K562 (cell line): ENCODE measurements around the gene IFITM2. TPM values are rescaled to one million over a fixed set of nuclear protein-coding genes. Genes with fewer than 3 reads are reported as not detected.
A peak's percentile ranks its signal among the peaks of the same experiment; 100 is the strongest.

Source experiments
- BRD4 ChIP-seq: fragments of 200-600 bp; sonication (generic); IDR thresholded peaks from 2 replicates; pipeline ENCODE4 v1.6.1; 2017; ENCODE audit warnings: inconsistent platforms
- RBBP5 ChIP-seq: fragments of 200-600 bp; sonication (generic); IDR thresholded peaks from 2 replicates; pipeline ENCODE4 v1.6.1; 2012; ENCODE audit warnings: borderline replicate concordance, mild to moderate bottlenecking, low read length, control low read depth, inconsistent platforms; ENCODE audit not compliant: insufficient read depth, poor library complexity, severe bottlenecking
- SMAD2 ChIP-seq: fragments of 150-350 bp; IDR thresholded peaks from 2 replicates; pipeline ENCODE4 v1.6.1; 2014; ENCODE audit warnings: low read depth, mild to moderate bottlenecking, low read length
- ZBTB7A ChIP-seq: IDR thresholded peaks from 2 replicates; pipeline ENCODE4 v1.6.1; 2011; ENCODE audit warnings: low read depth, mild to moderate bottlenecking, low read length, moderate library complexity, borderline replicate concordance; ENCODE audit not compliant: control insufficient read depth
- ZNF12 ChIP-seq: sonication (generic); formaldehyde crosslinking; IDR thresholded peaks from 2 replicates; pipeline ENCODE4 v1.4.0; 2020; ENCODE audit warnings: mild to moderate bottlenecking, missing genetic modification reagents
- polyA plus RNA-seq, 8 experiments: library from polyadenylated mRNA; depleted of rRNA in 4 of 8; stranded (reverse) in 5 of 8; unstranded in 3 of 8; fragments of >200 nt; fragmentation: Nextera tagmentation in 2 of 8; fragmentation: Illumina TruSeq in 1 of 8; extraction: Ambion mirVana in 2 of 8; extraction: Trizol in 1 of 8; gene quantifications; 2 replicates each; pipeline versions ENCODE4 v1.2.1 to v1.2.3, GENCODE V29; 2011 to 2014; ENCODE audit warnings: inconsistent platforms in 1 of 8, missing spikeins in 1 of 8
- total RNA-seq, 7 experiments: library from RNA; depleted of rRNA in 6 of 7; stranded (reverse); fragments of >200 nt in 6 of 7; fragmentation: Illumina TruSeq in 2 of 7; extraction: Trizol in 2 of 7; gene quantifications; 2 replicates each; pipeline versions ENCODE4 v1.2.1 to v1.2.3, GENCODE V29; 2011 to 2021; ENCODE audit warnings: low replicate concordance in 1 of 7
- TF ChIP-seq, protein P1 (sequence below), 2 experiments: fragments of 450-650 bp; IDR thresholded peaks; 2 replicates each; pipeline ENCODE4 v1.6.1; 2018; ENCODE audit warnings: mild to moderate bottlenecking in 2 of 2, low read depth in 1 of 2; ENCODE audit not compliant: partially characterized antibody in 2 of 2
- TF ChIP-seq, protein P2 (sequence below): fragments of 200-800 bp; sonication (Bioruptor generic); IDR thresholded peaks from 2 replicates; pipeline ENCODE4 v1.6.1; 2017; ENCODE audit warnings: missing genetic modification characterization, missing compliant biosample characterization
- TF ChIP-seq, protein P3 (sequence below): fragments of 450-650 bp; IDR thresholded peaks from 2 replicates; pipeline ENCODE4 v1.7.1; 2018; ENCODE audit warnings: mild to moderate bottlenecking, low read depth; ENCODE audit not compliant: partially characterized antibody
- TF ChIP-seq, protein P4 (sequence below), 3 experiments: IDR thresholded peaks in 2 of 3; conservative IDR thresholded peaks in 1 of 3; 2 replicates each; pipeline ENCODE4 v1.5.1; 2011 to 2012; ENCODE audit warnings: low read length in 3 of 3, mild to moderate bottlenecking in 3 of 3, control low read depth in 2 of 3, improper control_type of control experiment in 1 of 3, inconsistent platforms in 1 of 3, low read depth in 1 of 3, mixed read lengths in 1 of 3, moderate library complexity in 1 of 3; ENCODE audit not compliant: insufficient read depth in 2 of 3

Gene IFITM2
- total and polyA plus RNA-seq, 9 of the 15 experiments (the other 6 are each of a cell fraction or from before 2014, with no cell fraction given) = 52.8 to 4,872 (median 356) TPM

DNA sequence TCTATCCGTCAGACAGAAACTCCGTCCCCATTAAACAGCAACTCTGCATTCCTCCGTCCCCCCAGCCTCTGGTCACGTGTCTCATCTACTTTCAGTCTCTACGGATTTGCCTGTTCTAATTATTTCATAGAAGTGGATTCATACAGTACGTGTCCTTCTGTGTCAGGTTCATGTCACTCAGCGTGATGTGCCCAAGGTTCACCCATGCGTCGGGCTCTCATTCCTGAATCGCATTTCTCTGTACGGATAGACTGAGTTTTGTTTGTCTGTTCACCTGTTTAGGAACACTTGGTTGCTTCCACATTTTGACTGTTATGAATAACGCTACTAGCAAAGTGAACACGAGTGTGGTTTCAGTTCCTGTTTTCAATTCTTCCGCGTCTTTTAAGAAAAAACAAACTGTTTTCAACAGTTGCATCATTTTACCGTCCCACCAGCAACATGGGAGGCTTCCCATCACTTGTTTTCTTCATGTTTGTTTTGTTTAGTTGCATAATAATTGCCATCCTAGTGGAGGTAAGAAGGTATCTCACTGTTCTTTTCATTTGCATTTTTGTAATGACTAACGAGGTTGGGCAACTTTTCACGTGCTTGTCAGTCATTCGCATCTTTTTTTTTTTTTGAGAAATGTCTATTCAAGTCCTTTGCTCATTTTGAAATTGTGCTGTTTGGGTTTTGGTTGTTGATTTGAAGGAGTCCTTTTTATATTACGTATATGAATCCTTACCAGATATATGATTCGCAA is 38.3 kb upstream of the IFITM2 start (continued):
- TF ChIP-seq, protein P1, sequence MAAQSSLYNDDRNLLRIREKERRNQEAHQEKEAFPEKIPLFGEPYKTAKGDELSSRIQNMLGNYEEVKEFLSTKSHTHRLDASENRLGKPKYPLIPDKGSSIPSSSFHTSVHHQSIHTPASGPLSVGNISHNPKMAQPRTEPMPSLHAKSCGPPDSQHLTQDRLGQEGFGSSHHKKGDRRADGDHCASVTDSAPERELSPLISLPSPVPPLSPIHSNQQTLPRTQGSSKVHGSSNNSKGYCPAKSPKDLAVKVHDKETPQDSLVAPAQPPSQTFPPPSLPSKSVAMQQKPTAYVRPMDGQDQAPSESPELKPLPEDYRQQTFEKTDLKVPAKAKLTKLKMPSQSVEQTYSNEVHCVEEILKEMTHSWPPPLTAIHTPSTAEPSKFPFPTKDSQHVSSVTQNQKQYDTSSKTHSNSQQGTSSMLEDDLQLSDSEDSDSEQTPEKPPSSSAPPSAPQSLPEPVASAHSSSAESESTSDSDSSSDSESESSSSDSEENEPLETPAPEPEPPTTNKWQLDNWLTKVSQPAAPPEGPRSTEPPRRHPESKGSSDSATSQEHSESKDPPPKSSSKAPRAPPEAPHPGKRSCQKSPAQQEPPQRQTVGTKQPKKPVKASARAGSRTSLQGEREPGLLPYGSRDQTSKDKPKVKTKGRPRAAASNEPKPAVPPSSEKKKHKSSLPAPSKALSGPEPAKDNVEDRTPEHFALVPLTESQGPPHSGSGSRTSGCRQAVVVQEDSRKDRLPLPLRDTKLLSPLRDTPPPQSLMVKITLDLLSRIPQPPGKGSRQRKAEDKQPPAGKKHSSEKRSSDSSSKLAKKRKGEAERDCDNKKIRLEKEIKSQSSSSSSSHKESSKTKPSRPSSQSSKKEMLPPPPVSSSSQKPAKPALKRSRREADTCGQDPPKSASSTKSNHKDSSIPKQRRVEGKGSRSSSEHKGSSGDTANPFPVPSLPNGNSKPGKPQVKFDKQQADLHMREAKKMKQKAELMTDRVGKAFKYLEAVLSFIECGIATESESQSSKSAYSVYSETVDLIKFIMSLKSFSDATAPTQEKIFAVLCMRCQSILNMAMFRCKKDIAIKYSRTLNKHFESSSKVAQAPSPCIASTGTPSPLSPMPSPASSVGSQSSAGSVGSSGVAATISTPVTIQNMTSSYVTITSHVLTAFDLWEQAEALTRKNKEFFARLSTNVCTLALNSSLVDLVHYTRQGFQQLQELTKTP (IDR thresholded peaks at IDR 0.05; ENCODE audit: low read depth in 1 of 2, partially characterized antibody in 2 of 2) = peak; percentile 73 to 91
- TF ChIP-seq, protein P2, sequence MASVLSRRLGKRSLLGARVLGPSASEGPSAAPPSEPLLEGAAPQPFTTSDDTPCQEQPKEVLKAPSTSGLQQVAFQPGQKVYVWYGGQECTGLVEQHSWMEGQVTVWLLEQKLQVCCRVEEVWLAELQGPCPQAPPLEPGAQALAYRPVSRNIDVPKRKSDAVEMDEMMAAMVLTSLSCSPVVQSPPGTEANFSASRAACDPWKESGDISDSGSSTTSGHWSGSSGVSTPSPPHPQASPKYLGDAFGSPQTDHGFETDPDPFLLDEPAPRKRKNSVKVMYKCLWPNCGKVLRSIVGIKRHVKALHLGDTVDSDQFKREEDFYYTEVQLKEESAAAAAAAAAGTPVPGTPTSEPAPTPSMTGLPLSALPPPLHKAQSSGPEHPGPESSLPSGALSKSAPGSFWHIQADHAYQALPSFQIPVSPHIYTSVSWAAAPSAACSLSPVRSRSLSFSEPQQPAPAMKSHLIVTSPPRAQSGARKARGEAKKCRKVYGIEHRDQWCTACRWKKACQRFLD (CRISPR knock-in tag) = peak; percentile 31; the same call in 1 of the 2 replicates
- TF ChIP-seq BRD4 = peak; percentile 79; the same call in 1 of the 2 replicates
- TF ChIP-seq, protein P3, sequence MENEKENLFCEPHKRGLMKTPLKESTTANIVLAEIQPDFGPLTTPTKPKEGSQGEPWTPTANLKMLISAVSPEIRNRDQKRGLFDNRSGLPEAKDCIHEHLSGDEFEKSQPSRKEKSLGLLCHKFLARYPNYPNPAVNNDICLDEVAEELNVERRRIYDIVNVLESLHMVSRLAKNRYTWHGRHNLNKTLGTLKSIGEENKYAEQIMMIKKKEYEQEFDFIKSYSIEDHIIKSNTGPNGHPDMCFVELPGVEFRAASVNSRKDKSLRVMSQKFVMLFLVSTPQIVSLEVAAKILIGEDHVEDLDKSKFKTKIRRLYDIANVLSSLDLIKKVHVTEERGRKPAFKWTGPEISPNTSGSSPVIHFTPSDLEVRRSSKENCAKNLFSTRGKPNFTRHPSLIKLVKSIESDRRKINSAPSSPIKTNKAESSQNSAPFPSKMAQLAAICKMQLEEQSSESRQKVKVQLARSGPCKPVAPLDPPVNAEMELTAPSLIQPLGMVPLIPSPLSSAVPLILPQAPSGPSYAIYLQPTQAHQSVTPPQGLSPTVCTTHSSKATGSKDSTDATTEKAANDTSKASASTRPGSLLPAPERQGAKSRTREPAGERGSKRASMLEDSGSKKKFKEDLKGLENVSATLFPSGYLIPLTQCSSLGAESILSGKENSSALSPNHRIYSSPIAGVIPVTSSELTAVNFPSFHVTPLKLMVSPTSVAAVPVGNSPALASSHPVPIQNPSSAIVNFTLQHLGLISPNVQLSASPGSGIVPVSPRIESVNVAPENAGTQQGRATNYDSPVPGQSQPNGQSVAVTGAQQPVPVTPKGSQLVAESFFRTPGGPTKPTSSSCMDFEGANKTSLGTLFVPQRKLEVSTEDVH = peak; percentile 22
- TF ChIP-seq ZNF12 (CRISPR knock-in tag) = no peak
- TF ChIP-seq, protein P4, sequence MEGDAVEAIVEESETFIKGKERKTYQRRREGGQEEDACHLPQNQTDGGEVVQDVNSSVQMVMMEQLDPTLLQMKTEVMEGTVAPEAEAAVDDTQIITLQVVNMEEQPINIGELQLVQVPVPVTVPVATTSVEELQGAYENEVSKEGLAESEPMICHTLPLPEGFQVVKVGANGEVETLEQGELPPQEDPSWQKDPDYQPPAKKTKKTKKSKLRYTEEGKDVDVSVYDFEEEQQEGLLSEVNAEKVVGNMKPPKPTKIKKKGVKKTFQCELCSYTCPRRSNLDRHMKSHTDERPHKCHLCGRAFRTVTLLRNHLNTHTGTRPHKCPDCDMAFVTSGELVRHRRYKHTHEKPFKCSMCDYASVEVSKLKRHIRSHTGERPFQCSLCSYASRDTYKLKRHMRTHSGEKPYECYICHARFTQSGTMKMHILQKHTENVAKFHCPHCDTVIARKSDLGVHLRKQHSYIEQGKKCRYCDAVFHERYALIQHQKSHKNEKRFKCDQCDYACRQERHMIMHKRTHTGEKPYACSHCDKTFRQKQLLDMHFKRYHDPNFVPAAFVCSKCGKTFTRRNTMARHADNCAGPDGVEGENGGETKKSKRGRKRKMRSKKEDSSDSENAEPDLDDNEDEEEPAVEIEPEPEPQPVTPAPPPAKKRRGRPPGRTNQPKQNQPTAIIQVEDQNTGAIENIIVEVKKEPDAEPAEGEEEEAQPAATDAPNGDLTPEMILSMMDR (IDR thresholded peaks at IDR 0.05 in 2 of 3, conservative IDR thresholded peaks at IDR 0.05 in 1 of 3; ENCODE audit: insufficient read depth in 2 of 3, low read depth in 1 of 3, low read length in 3 of 3) = 0 out of 6 replicates have a peak, but pooled peaks of 1 of the 3 experiments have one; percentile 4
- no peak for TF ChIP-seq SMAD2
- no peak for TF ChIP-seq RBBP5
- no peak for TF ChIP-seq ZBTB7A
